HepG2 (cell line): ENCODE data around the gene ATP7A.

Source experiments
- HDAC2 ChIP-seq: sonication (generic); formaldehyde crosslinking; IDR thresholded peaks from 2 replicates; pipeline ENCODE4 v1.4.0; 2020; ENCODE audit warnings: missing genetic modification reagents
- NFYB ChIP-seq: sonication (generic); formaldehyde crosslinking; IDR thresholded peaks from 2 replicates; pipeline ENCODE4 v1.4.0; 2020; ENCODE audit warnings: missing genetic modification reagents
- TBP ChIP-seq: sonication (generic); formaldehyde crosslinking; IDR thresholded peaks from 2 replicates; pipeline ENCODE4 v1.5.0; 2020; ENCODE audit warnings: missing genetic modification reagents
- ZBTB21 ChIP-seq: sonication (generic); formaldehyde crosslinking; IDR thresholded peaks from 2 replicates; pipeline ENCODE4 v1.4.0; 2020; ENCODE audit warnings: missing genetic modification reagents
- ZNF207 ChIP-seq: fragments of 450-650 bp; IDR thresholded peaks from 2 replicates; pipeline ENCODE4 v1.6.1; 2016; ENCODE audit warnings: antibody characterized with exemption, borderline replicate concordance
- TF ChIP-seq, protein P1 (sequence below): sonication (generic); formaldehyde crosslinking; IDR thresholded peaks from 2 replicates; pipeline ENCODE4 v1.5.0; 2020; ENCODE audit warnings: mild to moderate bottlenecking, missing genetic modification reagents, moderate library complexity

DNA sequence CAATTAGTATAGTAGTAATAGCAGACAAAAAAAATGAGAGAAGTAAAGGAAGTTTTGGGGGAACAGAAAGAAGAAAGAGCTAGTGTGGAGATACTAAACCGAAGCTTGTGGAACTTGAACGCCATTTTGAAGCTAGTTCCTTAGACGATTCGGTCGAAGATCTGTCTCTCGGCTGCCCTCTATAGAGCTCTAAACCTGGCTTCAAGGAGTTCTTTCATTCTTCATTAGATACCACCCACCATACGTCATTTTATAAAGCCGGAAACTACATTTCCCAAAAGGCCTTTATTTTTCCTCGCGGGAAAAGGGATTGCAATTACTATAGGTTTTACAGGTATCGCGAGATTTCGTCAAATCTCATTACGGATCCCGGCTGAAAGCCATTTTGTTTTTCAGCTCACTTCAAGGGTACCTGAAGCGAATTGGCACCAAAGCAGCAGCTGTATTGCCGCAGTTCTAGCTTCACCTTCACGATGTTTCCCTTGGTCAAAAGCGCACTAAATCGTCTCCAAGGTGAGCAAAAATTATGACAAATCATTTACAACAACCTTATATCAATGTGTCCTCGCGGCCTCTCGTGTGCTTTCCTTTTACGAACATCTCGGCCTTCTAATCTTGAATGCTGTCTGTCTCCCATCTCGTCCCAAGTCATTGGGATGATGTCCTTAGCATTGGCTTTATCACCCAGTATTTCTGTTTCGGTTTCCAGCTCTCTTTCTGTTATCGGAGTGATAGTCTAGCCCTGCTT, 11.2 kb upstream of the ATP7A start, which contains the start of gene COX7B:
- TF ChIP-seq, protein P1, sequence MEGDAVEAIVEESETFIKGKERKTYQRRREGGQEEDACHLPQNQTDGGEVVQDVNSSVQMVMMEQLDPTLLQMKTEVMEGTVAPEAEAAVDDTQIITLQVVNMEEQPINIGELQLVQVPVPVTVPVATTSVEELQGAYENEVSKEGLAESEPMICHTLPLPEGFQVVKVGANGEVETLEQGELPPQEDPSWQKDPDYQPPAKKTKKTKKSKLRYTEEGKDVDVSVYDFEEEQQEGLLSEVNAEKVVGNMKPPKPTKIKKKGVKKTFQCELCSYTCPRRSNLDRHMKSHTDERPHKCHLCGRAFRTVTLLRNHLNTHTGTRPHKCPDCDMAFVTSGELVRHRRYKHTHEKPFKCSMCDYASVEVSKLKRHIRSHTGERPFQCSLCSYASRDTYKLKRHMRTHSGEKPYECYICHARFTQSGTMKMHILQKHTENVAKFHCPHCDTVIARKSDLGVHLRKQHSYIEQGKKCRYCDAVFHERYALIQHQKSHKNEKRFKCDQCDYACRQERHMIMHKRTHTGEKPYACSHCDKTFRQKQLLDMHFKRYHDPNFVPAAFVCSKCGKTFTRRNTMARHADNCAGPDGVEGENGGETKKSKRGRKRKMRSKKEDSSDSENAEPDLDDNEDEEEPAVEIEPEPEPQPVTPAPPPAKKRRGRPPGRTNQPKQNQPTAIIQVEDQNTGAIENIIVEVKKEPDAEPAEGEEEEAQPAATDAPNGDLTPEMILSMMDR (CRISPR knock-in tag) = peak; percentile 56
- TF ChIP-seq TBP (CRISPR knock-in tag) (no peak), ZNF207 (no peak), ZBTB21 (CRISPR knock-in tag) (no peak), NFYB (CRISPR knock-in tag) (peak; percentile 62), HDAC2 (CRISPR knock-in tag) (no peak)
